Liver (tissue), 9 donors: ENCODE measurements around the gene TMEM168. TPM values are rescaled to one million over a fixed set of nuclear protein-coding genes. Genes with fewer than 3 reads are reported as not detected.
A peak's percentile ranks its signal among the peaks of the same experiment; 100 is the strongest.

Experiments
- DNase-seq: peaks from one replicate; pipeline ENCODE4 v3.0.0-alpha.2; 2017; ENCODE audit warnings: low spot score
- H3K27ac ChIP-seq, 2 donors: one replicate each; pipeline ENCODE4 v1.7.0; 2013; ENCODE audit warnings: inconsistent platforms in 2 of 2, low read length in 2 of 2, control low read depth in 1 of 2, low read depth in 1 of 2, mild to moderate bottlenecking in 1 of 2
- H3K27me3 ChIP-seq, 4 donors: one replicate each; pipeline versions ENCODE4 v1.6.1 to v1.7.0; 2013; ENCODE audit warnings: low read length in 3 of 4, inconsistent platforms in 1 of 4, mild to moderate bottlenecking in 1 of 4, moderate library complexity in 1 of 4; ENCODE audit not compliant: control insufficient read depth in 4 of 4, insufficient read depth in 4 of 4
- H3K36me3 ChIP-seq, 4 donors: one replicate each; pipeline versions ENCODE4 v1.6.1 to v1.7.0; 2013; ENCODE audit warnings: low read length in 3 of 4, mild to moderate bottlenecking in 3 of 4, low read depth in 1 of 4, moderate library complexity in 1 of 4; ENCODE audit not compliant: control insufficient read depth in 4 of 4, insufficient read depth in 3 of 4
- H3K4me1 ChIP-seq, 4 donors: one replicate each; pipeline versions ENCODE4 v1.6.1 to v1.7.0; 2013; ENCODE audit warnings: low read length in 3 of 4, mild to moderate bottlenecking in 3 of 4, moderate library complexity in 1 of 4; ENCODE audit not compliant: control insufficient read depth in 4 of 4, insufficient read depth in 4 of 4
- H3K4me3 ChIP-seq, 3 donors: one replicate each; pipeline versions ENCODE4 v1.6.1 to v1.7.0; 2013; ENCODE audit warnings: low read length in 3 of 3, control low read depth in 1 of 3, low read depth in 1 of 3, mild to moderate bottlenecking in 1 of 3
- H3K9ac ChIP-seq, 2 donors: one replicate each; pipeline ENCODE4 v1.7.0; 2013; ENCODE audit warnings: low read length in 2 of 2, mild to moderate bottlenecking in 2 of 2, moderate library complexity in 2 of 2, control low read depth in 1 of 2, low read depth in 1 of 2
- H3K9me3 ChIP-seq, 4 donors: one replicate each; pipeline versions ENCODE4 v1.6.1 to v1.7.0; 2013; ENCODE audit warnings: low read length in 3 of 4; ENCODE audit not compliant: control insufficient read depth in 4 of 4
- ATF3 ChIP-seq: IDR thresholded peaks from 2 replicates; pipeline ENCODE4 v1.6.1; 2016; ENCODE audit warnings: antibody characterized with exemption
- CTCF ChIP-seq: fragments of 150-350 bp; IDR thresholded peaks from 2 replicates; pipeline ENCODE4 v1.5.1; 2017; ENCODE audit warnings: improper control_type of control experiment, low read depth, low read length; ENCODE audit not compliant: missing input control
- EGR1 ChIP-seq, 2 donors: IDR thresholded peaks; 2 replicates each; pipeline ENCODE4 v1.6.1; 2016 to 2018; ENCODE audit warnings: antibody characterized with exemption in 2 of 2, low read depth in 2 of 2
- GABPA ChIP-seq, 2 donors: IDR thresholded peaks in 1 of 2; conservative IDR thresholded peaks in 1 of 2; 2 replicates each; pipeline ENCODE4 v1.6.1; 2016; ENCODE audit warnings: antibody characterized with exemption in 2 of 2, mild to moderate bottlenecking in 1 of 2, moderate library complexity in 1 of 2
- JUND ChIP-seq, 2 donors: IDR thresholded peaks; 2 replicates each; pipeline ENCODE4 v1.6.1; 2016; ENCODE audit warnings: antibody characterized with exemption in 2 of 2
- MAX ChIP-seq: IDR thresholded peaks from 2 replicates; pipeline ENCODE4 v1.6.1; 2016; ENCODE audit warnings: antibody characterized with exemption
- NR2F2 ChIP-seq: IDR thresholded peaks from 2 replicates; pipeline ENCODE4 v1.6.1; 2016; ENCODE audit warnings: antibody characterized with exemption
- RAD21 ChIP-seq, 2 donors: IDR thresholded peaks; 2 replicates each; pipeline ENCODE4 v1.6.1; 2016; ENCODE audit warnings: antibody characterized with exemption in 2 of 2, mild to moderate bottlenecking in 2 of 2
- REST ChIP-seq: IDR thresholded peaks from 2 replicates; pipeline ENCODE4 v1.6.1; 2016; ENCODE audit warnings: antibody characterized with exemption, mild to moderate bottlenecking
- RXRA ChIP-seq, 2 donors: IDR thresholded peaks; 2 replicates each; pipeline ENCODE4 v1.6.1; 2017 to 2018; ENCODE audit warnings: antibody characterized with exemption in 2 of 2, mild to moderate bottlenecking in 1 of 2
- YY1 ChIP-seq: IDR thresholded peaks from 2 replicates; pipeline ENCODE4 v1.6.1; 2016; ENCODE audit warnings: antibody characterized with exemption, mild to moderate bottlenecking
- ZBTB33 ChIP-seq: IDR thresholded peaks from 2 replicates; pipeline ENCODE4 v1.6.1; 2016; ENCODE audit warnings: antibody characterized with exemption
- WGBS: extraction: QIAGEN DNeasy Blood & Tissue Kit; methylation state at CpG from one replicate; pipeline ENCODE4 v1.1.7; 2013; 5-methylcytosine and 5-hydroxymethylcytosine counted together
- polyA plus RNA-seq, 2 donors: library from polyadenylated mRNA; stranded (reverse) in 1 of 2; unstranded in 1 of 2; fragments of 200-250 nt in 1 of 2; fragments of >200 nt in 1 of 2; fragmentation: Nextera tagmentation in 1 of 2; extraction: Ambion mirVana in 1 of 2; gene quantifications; one replicate each; pipeline versions ENCODE4 v1.2.1 to v1.2.3, GENCODE V29; 2013 to 2015
- total RNA-seq, 2 donors: library from RNA; depleted of rRNA; stranded (reverse); fragments of >200 nt; gene quantifications; one replicate each; pipeline ENCODE4 v1.2.3, GENCODE V29; 2014
- donor health status: healthy.
- donor health status: healthy.
- donor health status: healthy.
- donor health status: healthy.
- donor health status: healthy.

The TMEM168 gene
- total and polyA plus RNA-seq, 4 donors, result 4.6 to 16.8 (median 7.7) TPM

- H3K9me3 ChIP-seq, result no peaks in the 10 kb centered on the region
- H3K4me3 ChIP-seq, result no peak overlapping the region
- no peak for DNase-seq
- TF ChIP-seq ZBTB33 (no peak), GABPA (IDR thresholded peaks at IDR 0.05 in 1 of 2, conservative IDR thresholded peaks at IDR 0.05 in 1 of 2) (no peak), YY1 (no peak), NR2F2 (no peak)
- H3K36me3 ChIP-seq, result no peaks in the 10 kb centered on the region
- H3K27ac ChIP-seq, result no peak overlapping the region
- no peak overlapping the region for H3K9ac ChIP-seq
- peaks cover 5 to 11% (median 9%) of the 10 kb centered on the region in 4 donors for H3K4me1 ChIP-seq
- no peaks in the 10 kb centered on the region for H3K27me3 ChIP-seq
- 93% methylated on average over 15 of the region's 15 CpGs for WGBS
Measured at GRCh38 chr7:112791465-112792168, 1.4 kb upstream of the TMEM168 start.

- Histone ChIP-seq H3K9me3 (no peaks in the 10 kb centered on the region), H3K27me3 (no peaks in the 10 kb centered on the region), H3K36me3 (no peaks in the 10 kb centered on the region), H3K27ac (no peak overlapping the region), H3K9ac (peak overlapping the region in 1 of 2 donors; percentile 67), H3K4me1 (peaks cover 5 to 11% (median 9%) of the 10 kb centered on the region in 4 donors), H3K4me3 (peak overlapping the region; percentile 73 to 93 (median 80))
- DNase-seq, result no peak
- 50% methylated on average over 12 of the region's 12 CpGs for WGBS
- TF ChIP-seq CTCF, result no peak
- no peak for TF ChIP-seq GABPA (IDR thresholded peaks at IDR 0.05 in 1 of 2, conservative IDR thresholded peaks at IDR 0.05 in 1 of 2)
- no peak for TF ChIP-seq MAX
- no peak for TF ChIP-seq RXRA (IDR thresholded peaks at IDR 0.05)
- TF ChIP-seq NR2F2, result no peak
- TF ChIP-seq JUND (IDR thresholded peaks at IDR 0.05), result no peak
- TF ChIP-seq ATF3, result no peak
- TF ChIP-seq REST, result no peak
- TF ChIP-seq EGR1 (IDR thresholded peaks at IDR 0.05; ENCODE audit: low read depth in 2 of 2), result no peak
- no peak for TF ChIP-seq RAD21 (IDR thresholded peaks at IDR 0.05)
Measured at GRCh38 chr7:112790586-112791003, 402 bp upstream of the TMEM168 start.
